Coronary artery (tissue), 2 donors: ENCODE data around the gene MAVS.

Experiments
- DNase-seq: peaks from one replicate; pipeline ENCODE4 v3.0.0-alpha.2; 2017; ENCODE audit warnings: low spot score
- H3K27ac ChIP-seq, 2 donors: fragments of 200-600 bp; sonication (generic); one replicate each; pipeline ENCODE4 v1.5.1; 2016 to 2019
- H3K4me3 ChIP-seq: fragments of 200-600 bp; sonication (generic); 2 replicates; pipeline ENCODE4 v1.5.1; 2016; ENCODE audit warnings: mild to moderate bottlenecking, moderate library complexity
- TF ChIP-seq, protein P1 (sequence below): fragments of 200-600 bp; sonication (generic); IDR thresholded peaks from one replicate; pipeline ENCODE4 v1.5.1; 2019; ENCODE audit warnings: antibody characterized with exemption

The MAVS gene

GRCh38 chr20:3885715-3886114 is 39.1 kb downstream of the MAVS start:
- DNase-seq: no peak
- no peak overlapping the region for H3K27ac ChIP-seq
- no peak overlapping the region for H3K4me3 ChIP-seq
- TF ChIP-seq, protein P1, sequence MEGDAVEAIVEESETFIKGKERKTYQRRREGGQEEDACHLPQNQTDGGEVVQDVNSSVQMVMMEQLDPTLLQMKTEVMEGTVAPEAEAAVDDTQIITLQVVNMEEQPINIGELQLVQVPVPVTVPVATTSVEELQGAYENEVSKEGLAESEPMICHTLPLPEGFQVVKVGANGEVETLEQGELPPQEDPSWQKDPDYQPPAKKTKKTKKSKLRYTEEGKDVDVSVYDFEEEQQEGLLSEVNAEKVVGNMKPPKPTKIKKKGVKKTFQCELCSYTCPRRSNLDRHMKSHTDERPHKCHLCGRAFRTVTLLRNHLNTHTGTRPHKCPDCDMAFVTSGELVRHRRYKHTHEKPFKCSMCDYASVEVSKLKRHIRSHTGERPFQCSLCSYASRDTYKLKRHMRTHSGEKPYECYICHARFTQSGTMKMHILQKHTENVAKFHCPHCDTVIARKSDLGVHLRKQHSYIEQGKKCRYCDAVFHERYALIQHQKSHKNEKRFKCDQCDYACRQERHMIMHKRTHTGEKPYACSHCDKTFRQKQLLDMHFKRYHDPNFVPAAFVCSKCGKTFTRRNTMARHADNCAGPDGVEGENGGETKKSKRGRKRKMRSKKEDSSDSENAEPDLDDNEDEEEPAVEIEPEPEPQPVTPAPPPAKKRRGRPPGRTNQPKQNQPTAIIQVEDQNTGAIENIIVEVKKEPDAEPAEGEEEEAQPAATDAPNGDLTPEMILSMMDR: no peak

DNA sequence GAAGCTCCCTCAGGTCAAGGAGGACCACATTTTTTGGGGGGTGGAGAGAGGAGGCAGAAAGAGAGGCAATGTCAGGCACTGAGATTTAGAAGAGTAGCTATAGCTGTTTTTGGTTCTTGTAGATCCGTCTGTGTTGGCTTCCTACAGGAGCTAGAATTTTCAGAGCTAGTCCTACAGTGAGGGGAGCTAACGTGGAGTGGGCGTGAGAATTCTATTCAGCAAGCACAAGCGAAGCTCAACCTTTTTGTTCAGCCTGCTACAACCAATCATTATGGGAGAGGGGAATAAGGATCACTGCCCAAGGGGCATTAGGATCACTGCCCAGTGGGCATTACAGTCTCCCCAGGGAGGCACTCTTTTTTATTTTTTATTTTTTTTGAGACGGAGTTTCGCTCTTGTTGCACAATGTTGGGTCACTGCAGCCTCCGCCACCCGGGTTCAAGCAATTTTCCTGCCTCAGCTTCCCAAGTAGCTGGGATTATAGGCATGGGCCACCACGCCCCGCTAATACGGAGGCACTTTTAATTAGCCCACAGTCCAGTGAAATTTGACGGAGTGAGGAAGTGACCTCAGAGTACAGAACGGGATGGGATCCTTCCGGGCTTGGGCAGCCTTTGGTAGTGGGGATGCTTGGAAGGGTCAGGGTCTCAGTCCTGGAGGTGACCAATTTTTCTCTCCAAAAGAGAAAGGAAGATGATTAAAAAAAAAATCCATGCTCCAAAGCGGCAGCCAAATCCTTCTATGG is 41.4 kb downstream of the MAVS start:
- no peak for DNase-seq
- Histone ChIP-seq H3K27ac (peak overlapping the region; percentile 99 to 100), H3K4me3 (peak overlapping the region; percentile 99)
- TF ChIP-seq, protein P1: no peak

- Histone ChIP-seq H3K4me3 (peak within 1 kb of the TSS; percentile 99), H3K27ac (peak within 1 kb of the TSS; percentile 99 to 100)
- TF ChIP-seq, protein P1: peak; percentile 38
- DNase-seq: peak; percentile 99
Measured at GRCh38 chr20:3888622-3889488, 42.2 kb downstream of the MAVS start, which contains the start of gene PANK2. Gene PANK2, plus strand, starts transcription at chr20:3889387.

DNA sequence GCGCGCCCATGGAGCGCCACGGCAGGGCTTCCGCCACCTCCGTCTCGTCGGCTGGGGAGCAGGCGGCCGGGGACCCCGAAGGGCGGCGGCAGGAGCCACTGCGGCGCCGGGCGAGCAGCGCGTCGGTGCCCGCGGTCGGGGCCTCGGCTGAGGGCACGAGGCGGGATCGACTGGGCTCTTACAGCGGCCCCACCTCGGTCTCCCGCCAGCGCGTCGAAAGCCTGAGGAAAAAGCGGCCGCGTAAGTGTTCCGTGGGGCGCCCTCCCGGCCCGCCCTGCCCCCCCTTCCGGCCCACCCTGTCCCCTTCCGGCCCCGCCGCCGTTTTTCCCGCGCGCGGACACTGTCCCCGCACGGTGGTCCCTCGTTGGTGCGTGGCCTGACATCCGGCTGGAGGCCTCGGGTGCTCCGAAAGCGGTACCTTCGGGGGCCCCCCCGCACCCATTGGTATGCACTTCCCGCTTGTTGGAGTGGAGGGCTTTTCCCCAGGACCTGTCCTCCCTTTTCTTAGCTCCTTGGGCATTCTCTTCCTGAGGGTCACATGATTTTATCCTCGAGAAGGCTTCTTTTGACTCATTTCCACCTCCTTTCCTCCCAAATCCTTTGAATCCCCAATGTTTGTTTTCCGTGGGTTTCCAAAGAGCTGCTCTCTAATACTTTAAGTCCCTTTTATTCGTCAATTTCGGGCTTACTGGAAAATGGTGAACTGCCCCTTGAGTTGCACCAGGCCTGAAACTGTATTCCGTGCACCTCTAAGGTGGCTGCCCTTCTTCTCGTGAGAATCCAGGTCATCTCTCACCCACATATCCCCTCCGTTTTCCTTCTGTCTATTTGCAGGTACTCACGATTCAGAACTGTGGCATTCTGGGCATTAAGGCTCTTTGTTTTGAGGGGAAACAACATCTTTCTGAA is 43.1 kb downstream of the MAVS start:
- DNase-seq: peak; percentile 78
- Histone ChIP-seq H3K4me3 (peak overlapping the region; percentile 99), H3K27ac (peak overlapping the region; percentile 99 to 100)
- TF ChIP-seq, protein P1: no peak

DNA sequence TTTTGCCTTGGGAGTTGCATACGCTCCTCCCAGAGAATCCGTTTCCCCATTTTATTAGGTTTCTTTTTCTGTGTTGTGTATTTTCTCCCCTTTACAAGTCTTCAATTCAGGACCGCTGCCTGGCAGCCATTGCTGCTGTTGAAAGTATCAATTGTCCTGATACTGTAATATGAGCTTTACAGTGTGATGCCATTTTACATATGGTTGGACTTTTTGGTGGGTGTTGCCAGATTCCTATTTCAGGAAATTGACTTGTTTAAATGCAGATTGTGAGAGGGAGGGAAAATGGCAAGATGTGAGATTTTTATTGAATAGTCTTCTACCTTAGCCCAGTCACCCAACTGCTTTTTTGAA is 43.7 kb downstream of the MAVS start:
- DNase-seq: no peak
- TF ChIP-seq, protein P1: no peak
- H3K27ac ChIP-seq: peak overlapping the region; percentile 99 to 100
- peak overlapping the region; percentile 99 for H3K4me3 ChIP-seq

GRCh38 chr20:3890999-3891929 is 44.6 kb downstream of the MAVS start:
- H3K27ac ChIP-seq: peak overlapping the region in 1 of 2 donors; percentile 100
- DNase-seq: no peak
- TF ChIP-seq, protein P1: no peak
- peak overlapping the region; percentile 99 for H3K4me3 ChIP-seq
